Caco-2 (cell line): Measurements from ENCODE around the gene HHAT. TPM values are rescaled to one million over a fixed set of nuclear protein-coding genes. Genes with fewer than 3 reads are reported as not detected.

Experiments
- BruUV-seq: library from RNA; stranded (reverse); fragments of 400-500 nt; replicated peaks from 2 replicates; lab custom pipeline; 2021; lab: Mats Ljungman, UMichigan
- CTCF ChIA-PET: fragments of 300-600 bp; sonication (Branson Sonifier 250); formaldehyde crosslinking; loops from one replicate; lab custom pipeline; 2022; ENCODE audit warnings: antibody characterized with exemption; lab: Charles Lee
- POLR2A ChIA-PET: fragments of 300-600 bp; sonication (Branson Sonifier 250); formaldehyde crosslinking; loops from one replicate; lab custom pipeline; 2022; ENCODE audit warnings: antibody characterized with exemption; lab: Charles Lee
- DNase-seq, 2 experiments: peaks; one replicate each; pipeline versions ENCODE4 v3.0.0 to v3.0.0-alpha.2; 2020 to 2022
- H3K27me3 ChIP-seq: replicated peaks from 2 replicates; pipeline ENCODE4 v1.6.0; 2011; ENCODE audit warnings: low read length; ENCODE audit not compliant: control insufficient read depth, insufficient read depth
- H3K36me3 ChIP-seq: 2 replicates; pipeline ENCODE4 v1.5.1; 2011; ENCODE audit warnings: low read length; ENCODE audit not compliant: control insufficient read depth, insufficient read depth
- H3K4me1 ChIP-seq: fragments of 250-450 bp; sonication (Bioruptor Pico); 2 replicates; pipeline ENCODE4 v1.5.1; 2020; ENCODE audit warnings: mild to moderate bottlenecking
- H3K4me3 ChIP-seq: 2 replicates; pipeline ENCODE4 v1.5.1; 2011; ENCODE audit warnings: low read depth, mild to moderate bottlenecking, control low read depth, low read length
- H3K9me3 ChIP-seq: fragments of 250-450 bp; sonication (Bioruptor Pico); 2 replicates; pipeline ENCODE4 v1.5.1; 2020; ENCODE audit warnings: mild to moderate bottlenecking, moderate library complexity
- H3K27ac Mint-ChIP-seq: one replicate; pipeline ENCODE4 v1.8.0; 2022; ENCODE audit warnings: mixed read lengths; ENCODE audit not compliant: unreplicated experiment
- H3K27me3 Mint-ChIP-seq: one replicate; pipeline ENCODE4 v1.8.0; 2022; ENCODE audit warnings: mixed read lengths; ENCODE audit not compliant: insufficient read depth, unreplicated experiment
- H3K36me3 Mint-ChIP-seq: one replicate; pipeline ENCODE4 v1.8.0; 2022; ENCODE audit warnings: mild to moderate bottlenecking, mixed read lengths; ENCODE audit not compliant: insufficient read depth, unreplicated experiment
- H3K4me1 Mint-ChIP-seq: one replicate; pipeline ENCODE4 v1.8.0; 2022; ENCODE audit warnings: low read depth, mixed read lengths; ENCODE audit not compliant: unreplicated experiment
- H3K4me3 Mint-ChIP-seq: one replicate; pipeline ENCODE4 v1.8.0; 2022; ENCODE audit warnings: mild to moderate bottlenecking, moderate library complexity, mixed read lengths; ENCODE audit not compliant: unreplicated experiment
- H3K9me3 Mint-ChIP-seq: one replicate; pipeline ENCODE4 v1.8.0; 2022; ENCODE audit warnings: mixed read lengths; ENCODE audit not compliant: unreplicated experiment
- intact Hi-C: fragments of 100-400 bp; cut with micrococcal nuclease; formaldehyde crosslinking; loops from one replicate; pipeline ENCODE4 v1.10.0; 2022; ENCODE audit not compliant: unreplicated experiment
- total RNA-seq: library from RNA; stranded (reverse); gene quantifications from 2 replicates; pipeline ENCODE4 v1.2.3, GENCODE V29; 2022
- TF ChIP-seq, protein P1 (sequence below), 2 experiments: fragments of 200-600 bp in 1 of 2; IDR thresholded peaks; 1 replicate in 1 of 2; 2 replicates in 1 of 2; pipeline versions ENCODE4 v1.5.1 to v1.8.0; 2011 to 2022; ENCODE audit warnings: antibody characterized with exemption in 1 of 2, control low read depth in 1 of 2, inconsistent platforms in 1 of 2, low read depth in 1 of 2, low read length in 1 of 2, mild to moderate bottlenecking in 1 of 2, moderate library complexity in 1 of 2; ENCODE audit not compliant: insufficient read depth in 1 of 2, severe bottlenecking in 1 of 2, unreplicated experiment in 1 of 2

Gene HHAT
- total RNA-seq, 1 experiment from 2014 or later, result 3.9 TPM

DNA sequence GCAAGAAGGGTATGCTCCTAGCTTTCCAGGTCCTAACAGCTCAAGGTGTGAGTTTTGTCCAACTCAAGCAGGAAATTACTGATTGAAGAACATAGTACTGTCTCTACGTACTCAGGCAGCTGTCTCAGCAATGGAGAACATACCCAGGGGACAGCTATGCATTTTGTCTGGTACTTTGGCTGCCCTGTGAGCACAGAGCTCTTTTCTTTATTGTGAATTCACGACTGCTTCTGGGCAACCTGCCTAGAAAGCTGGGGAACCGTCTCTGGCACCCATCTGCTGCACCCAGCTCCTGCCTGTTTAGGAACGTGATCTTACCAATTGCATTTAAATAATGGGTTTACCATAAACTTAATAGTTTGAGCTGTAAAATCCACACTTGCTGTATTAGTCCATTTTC, 258.1 kb downstream of the HHAT start:
- no TSS peak for BruUV-seq
- ChIA-PET POLR2A (no interaction called here), CTCF (no interaction called here)
- H3K4me1 ChIP-seq, result no peaks in the 10 kb centered on the region
- H3K4me3 Mint-ChIP-seq, result no peak overlapping the region
- H3K27me3 Mint-ChIP-seq, result no peaks in the 10 kb centered on the region
- H3K4me3 ChIP-seq, result no peak overlapping the region
- H3K36me3 Mint-ChIP-seq, result no peaks in the 10 kb centered on the region
- H3K9me3 ChIP-seq, result no peaks in the 10 kb centered on the region
- intact Hi-C loops, result loop anchor here (10.0 kb wide), 1 partner anchor 108 kb away; no protein-coding TSS in a partner anchor
- H3K36me3 ChIP-seq, result no peaks in the 10 kb centered on the region
- TF ChIP-seq, protein P1, sequence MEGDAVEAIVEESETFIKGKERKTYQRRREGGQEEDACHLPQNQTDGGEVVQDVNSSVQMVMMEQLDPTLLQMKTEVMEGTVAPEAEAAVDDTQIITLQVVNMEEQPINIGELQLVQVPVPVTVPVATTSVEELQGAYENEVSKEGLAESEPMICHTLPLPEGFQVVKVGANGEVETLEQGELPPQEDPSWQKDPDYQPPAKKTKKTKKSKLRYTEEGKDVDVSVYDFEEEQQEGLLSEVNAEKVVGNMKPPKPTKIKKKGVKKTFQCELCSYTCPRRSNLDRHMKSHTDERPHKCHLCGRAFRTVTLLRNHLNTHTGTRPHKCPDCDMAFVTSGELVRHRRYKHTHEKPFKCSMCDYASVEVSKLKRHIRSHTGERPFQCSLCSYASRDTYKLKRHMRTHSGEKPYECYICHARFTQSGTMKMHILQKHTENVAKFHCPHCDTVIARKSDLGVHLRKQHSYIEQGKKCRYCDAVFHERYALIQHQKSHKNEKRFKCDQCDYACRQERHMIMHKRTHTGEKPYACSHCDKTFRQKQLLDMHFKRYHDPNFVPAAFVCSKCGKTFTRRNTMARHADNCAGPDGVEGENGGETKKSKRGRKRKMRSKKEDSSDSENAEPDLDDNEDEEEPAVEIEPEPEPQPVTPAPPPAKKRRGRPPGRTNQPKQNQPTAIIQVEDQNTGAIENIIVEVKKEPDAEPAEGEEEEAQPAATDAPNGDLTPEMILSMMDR (IDR thresholded peaks at IDR 0.05; ENCODE audit: insufficient read depth in 1 of 2, low read depth in 1 of 2, low read length in 1 of 2, severe bottlenecking in 1 of 2, unreplicated experiment in 1 of 2), result no peak
- H3K27me3 ChIP-seq, result no peaks in the 10 kb centered on the region
- no peak overlapping the region for H3K27ac Mint-ChIP-seq
- no peak for DNase-seq
- no peaks in the 10 kb centered on the region for H3K9me3 Mint-ChIP-seq
- H3K4me1 Mint-ChIP-seq, result peaks cover 7% of the 10 kb centered on the region

DNA sequence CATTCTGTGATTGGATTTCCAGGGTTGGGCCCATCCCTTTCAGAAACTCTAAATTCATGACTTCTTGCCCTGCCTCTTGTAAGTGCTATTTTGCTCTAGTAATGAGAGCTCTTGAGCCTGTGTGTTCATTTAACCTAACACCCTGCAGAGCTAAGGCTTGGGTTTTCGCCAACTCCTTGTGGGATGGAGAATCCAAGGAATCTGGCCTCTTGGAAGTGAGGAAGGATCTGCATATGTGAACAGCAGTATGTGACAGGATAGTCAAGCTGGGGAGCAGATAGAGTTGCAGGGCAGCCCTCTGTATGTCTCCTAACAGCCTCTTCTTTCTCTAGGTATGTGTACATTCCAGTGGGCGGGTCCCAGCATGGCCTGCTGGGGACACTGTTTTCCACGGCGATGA, 258.9 kb downstream of the HHAT start:
- intact Hi-C loops, result loop anchor here (10.0 kb wide), 1 partner anchor 107 kb away; no protein-coding TSS in a partner anchor
- Histone ChIP-seq H3K27me3 (no peaks in the 10 kb centered on the region), H3K4me3 (no peak overlapping the region), H3K36me3 (no peaks in the 10 kb centered on the region), H3K9me3 (no peaks in the 10 kb centered on the region), H3K4me1 (no peaks in the 10 kb centered on the region)
- Mint-ChIP-seq H3K4me3 (no peak overlapping the region), H3K27me3 (no peaks in the 10 kb centered on the region), H3K36me3 (no peaks in the 10 kb centered on the region), H3K9me3 (peaks cover under 1% of the 10 kb centered on the region), H3K4me1 (peaks cover 7% of the 10 kb centered on the region), H3K27ac (no peak overlapping the region)
- DNase-seq, result no peak
- POLR2A ChIA-PET, result no interaction called here
- TF ChIP-seq, protein P1 (IDR thresholded peaks at IDR 0.05; ENCODE audit: insufficient read depth in 1 of 2, low read depth in 1 of 2, low read length in 1 of 2, severe bottlenecking in 1 of 2, unreplicated experiment in 1 of 2), result no peak
- BruUV-seq, result no TSS peak
- CTCF ChIA-PET, result no interaction called here

DNA sequence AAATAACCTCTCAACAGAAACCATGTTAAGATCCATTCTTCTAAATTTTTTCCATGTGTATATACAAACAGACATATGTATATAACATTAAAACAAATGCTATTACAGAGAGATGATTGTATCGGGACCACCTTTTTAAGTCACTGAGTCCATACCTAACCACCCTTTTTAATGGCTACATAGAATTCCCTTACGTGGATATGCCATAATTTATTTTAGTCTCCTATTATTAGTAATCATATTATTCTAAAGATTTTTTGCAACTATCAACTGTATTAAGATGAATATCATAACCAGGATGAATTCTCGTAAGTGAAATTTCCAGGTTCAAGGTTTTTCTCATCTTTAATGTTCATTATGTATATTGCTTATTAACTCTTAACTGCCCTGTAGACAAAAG, 259.7 kb downstream of the HHAT start:
- no peaks in the 10 kb centered on the region for H3K9me3 ChIP-seq
- no peaks in the 10 kb centered on the region for H3K36me3 ChIP-seq
- intact Hi-C loops, result loop anchor here (10.0 kb wide), 1 partner anchor 106 kb away; no protein-coding TSS in a partner anchor
- H3K27ac Mint-ChIP-seq, result no peak overlapping the region
- H3K9me3 Mint-ChIP-seq, result peaks cover 8% of the 10 kb centered on the region
- no peak overlapping the region for H3K4me3 Mint-ChIP-seq
- H3K27me3 ChIP-seq, result no peaks in the 10 kb centered on the region
- TF ChIP-seq, protein P1 (IDR thresholded peaks at IDR 0.05; ENCODE audit: insufficient read depth in 1 of 2, low read depth in 1 of 2, low read length in 1 of 2, severe bottlenecking in 1 of 2, unreplicated experiment in 1 of 2), result no peak
- no peaks in the 10 kb centered on the region for H3K36me3 Mint-ChIP-seq
- H3K4me1 ChIP-seq, result no peaks in the 10 kb centered on the region
- H3K4me1 Mint-ChIP-seq, result peaks cover 7% of the 10 kb centered on the region
- H3K4me3 ChIP-seq, result no peak overlapping the region
- BruUV-seq, result no TSS peak
- H3K27me3 Mint-ChIP-seq, result peaks cover 5% of the 10 kb centered on the region
- POLR2A ChIA-PET, result no interaction called here
- CTCF ChIA-PET, result no interaction called here
- DNase-seq, result no peak
